Esophagus (tissue), 2 donors: Measurements from ENCODE around the gene TMPRSS11D. TPM values are rescaled to one million over a fixed set of nuclear protein-coding genes. Genes with fewer than 3 reads are reported as not detected.

Source experiments
- H3K27ac ChIP-seq, 2 donors: one replicate each; pipeline ENCODE4 v1.5.1; 2013; ENCODE audit warnings: low read depth in 2 of 2, mild to moderate bottlenecking in 2 of 2, inconsistent platforms in 1 of 2, low read length in 1 of 2, moderate library complexity in 1 of 2
- H3K27me3 ChIP-seq, 2 donors: one replicate each; pipeline ENCODE4 v1.6.1; 2013; ENCODE audit warnings: low read length in 2 of 2, control low read depth in 1 of 2, mild to moderate bottlenecking in 1 of 2; ENCODE audit not compliant: insufficient read depth in 2 of 2, control insufficient read depth in 1 of 2
- H3K36me3 ChIP-seq, 2 donors: one replicate each; pipeline ENCODE4 v1.6.1; 2013; ENCODE audit warnings: low read length in 1 of 2; ENCODE audit not compliant: control insufficient read depth in 2 of 2, insufficient read depth in 2 of 2
- H3K4me1 ChIP-seq, 2 donors: one replicate each; pipeline ENCODE4 v1.6.1; 2013; ENCODE audit warnings: low read length in 1 of 2; ENCODE audit not compliant: control insufficient read depth in 2 of 2, insufficient read depth in 2 of 2
- H3K4me3 ChIP-seq, 2 donors: one replicate each; pipeline ENCODE4 v1.5.1; 2013; ENCODE audit warnings: low read length in 2 of 2, mild to moderate bottlenecking in 2 of 2, low read depth in 1 of 2, moderate library complexity in 1 of 2
- H3K9me3 ChIP-seq, 2 donors: one replicate each; pipeline ENCODE4 v1.6.1; 2013; ENCODE audit warnings: mild to moderate bottlenecking in 2 of 2, low read depth in 1 of 2, low read length in 1 of 2, moderate library complexity in 1 of 2; ENCODE audit not compliant: control insufficient read depth in 2 of 2, insufficient read depth in 1 of 2
- WGBS, 2 donors: extraction: QIAGEN DNeasy Blood & Tissue Kit; methylation state at CpG; one replicate each; pipeline ENCODE4 v1.1.7; 2013; 5-methylcytosine and 5-hydroxymethylcytosine counted together
- polyA plus RNA-seq, 2 donors: library from polyadenylated mRNA; stranded (reverse); fragments of 200-250 nt; gene quantifications; one replicate each; pipeline ENCODE4 v1.2.3, GENCODE V29; 2013
- donor health status: healthy with polysubstance abuse.
- donor health status: Bipolar disorder and iron deficiency.

The TMPRSS11D gene
- polyA plus RNA-seq, 2 donors: 99.0 to 178 TPM

- no peak overlapping the region for H3K4me3 ChIP-seq
- no peaks in the 10 kb centered on the region for H3K36me3 ChIP-seq
- no peak overlapping the region for H3K27ac ChIP-seq
- no peaks in the 10 kb centered on the region for H3K9me3 ChIP-seq
- H3K27me3 ChIP-seq: no peaks in the 10 kb centered on the region
- H3K4me1 ChIP-seq: no peaks in the 10 kb centered on the region
These were observed 93.1 kb downstream of the TMPRSS11D start for GRCh38 chr4:67790721-67791120.

DNA sequence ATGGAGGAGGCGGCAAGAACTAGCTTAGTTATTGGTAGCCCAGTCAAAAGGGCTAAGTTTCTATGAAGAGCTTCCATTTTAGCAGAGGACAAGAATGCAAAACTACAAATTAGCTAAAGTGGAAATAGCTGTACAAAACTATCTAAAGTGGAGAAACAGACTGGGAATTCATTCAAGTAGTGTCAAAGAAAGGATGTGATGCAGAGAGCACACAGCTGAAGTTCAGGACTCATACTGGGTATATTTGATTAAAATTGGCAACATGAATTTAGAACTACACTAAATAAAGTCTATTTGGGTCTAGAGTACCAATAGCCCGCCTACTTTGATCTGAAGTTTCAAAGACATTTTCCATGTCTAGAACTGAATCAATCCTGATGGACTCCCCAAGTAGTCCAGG, 96.5 kb downstream of the TMPRSS11D start:
- WGBS, 2 donors: 93 to 95% methylated on average over 2 of the region's 2 CpGs
- Histone ChIP-seq H3K9me3 (no peaks in the 10 kb centered on the region), H3K4me1 (no peaks in the 10 kb centered on the region)

GRCh38 chr4:67785528-67785927, 98.3 kb downstream of the TMPRSS11D start:
- Histone ChIP-seq H3K27ac (no peak overlapping the region), H3K9me3 (no peaks in the 10 kb centered on the region), H3K27me3 (no peaks in the 10 kb centered on the region), H3K36me3 (no peaks in the 10 kb centered on the region), H3K4me1 (no peaks in the 10 kb centered on the region), H3K4me3 (no peak overlapping the region)
- 76 to 84% methylated on average over 2 of the region's 2 CpGs for WGBS, 2 donors

More for the DNA sequence above, 96.5 kb downstream of the TMPRSS11D start:
- no peaks in the 10 kb centered on the region for H3K27me3 ChIP-seq
- no peaks in the 10 kb centered on the region for H3K36me3 ChIP-seq
- no peak overlapping the region for H3K27ac ChIP-seq
- H3K4me3 ChIP-seq: no peak overlapping the region

- no peaks in the 10 kb centered on the region for H3K27me3 ChIP-seq
- H3K4me1 ChIP-seq: no peaks in the 10 kb centered on the region
- no peak overlapping the region for H3K27ac ChIP-seq
- H3K4me3 ChIP-seq: no peak overlapping the region
- WGBS, 2 donors: 48 to 64% methylated on average over 2 of the region's 2 CpGs
- H3K9me3 ChIP-seq: no peaks in the 10 kb centered on the region
- H3K36me3 ChIP-seq: no peaks in the 10 kb centered on the region
These were observed 104.2 kb downstream of the TMPRSS11D start for GRCh38 chr4:67779631-67780030.

- H3K4me3 ChIP-seq: no peak overlapping the region
- H3K4me1 ChIP-seq: no peaks in the 10 kb centered on the region
- no peaks in the 10 kb centered on the region for H3K27me3 ChIP-seq
- 40 to 58% methylated on average over 1 of the region's 1 CpG for WGBS, 2 donors
- H3K36me3 ChIP-seq: no peaks in the 10 kb centered on the region
- H3K9me3 ChIP-seq: no peaks in the 10 kb centered on the region
- H3K27ac ChIP-seq: peak overlapping the region in 1 of 2 donors; percentile 49
These were observed 107.1 kb downstream of the TMPRSS11D start for GRCh38 chr4:67776746-67777145.

Other genes starting within 250 kb of the TMPRSS11D start
- gene UBA6, start 182.8 kb downstream of the TMPRSS11D start, polyA plus RNA-seq: 10 to 100 TPM in 1 of 2 donors, 1 to 10 TPM in 1; 8.1 to 10.2 TPM
- gene GNRHR, start 129.6 kb downstream of the TMPRSS11D start, polyA plus RNA-seq: under 1 TPM; 0.10 to 0.22 TPM
- 10 to 100 TPM; 57.7 to 64.5 TPM for gene TMPRSS11A, start 79.5 kb upstream of the TMPRSS11D start, polyA plus RNA-seq
- gene TMPRSS11F, start 245.9 kb upstream of the TMPRSS11D start, polyA plus RNA-seq: 1 to 10 TPM; 4.3 to 6.6 TPM